ENCODE measurements around the gene FBXL17.

Gene FBXL17

GRCh38 chr5:107997338-107997980 is 384.4 kb downstream of the FBXL17 start:
- H3K4me3 ChIP-seq (ENCODE audit: low read length), result no peak overlapping the region
- no peak for TF ChIP-seq CTCF (conservative IDR thresholded peaks at IDR 0.05; ENCODE audit: low read depth, low read length)
- no peak for DNase-seq (ENCODE audit: low read depth)

- no peak for TF ChIP-seq CTCF (conservative IDR thresholded peaks at IDR 0.05; ENCODE audit: low read depth, low read length)
- H3K4me3 ChIP-seq (ENCODE audit: low read length), result no peak overlapping the region
Measured at GRCh38 chr5:107993341-107993740, 388.6 kb downstream of the FBXL17 start.

DNA sequence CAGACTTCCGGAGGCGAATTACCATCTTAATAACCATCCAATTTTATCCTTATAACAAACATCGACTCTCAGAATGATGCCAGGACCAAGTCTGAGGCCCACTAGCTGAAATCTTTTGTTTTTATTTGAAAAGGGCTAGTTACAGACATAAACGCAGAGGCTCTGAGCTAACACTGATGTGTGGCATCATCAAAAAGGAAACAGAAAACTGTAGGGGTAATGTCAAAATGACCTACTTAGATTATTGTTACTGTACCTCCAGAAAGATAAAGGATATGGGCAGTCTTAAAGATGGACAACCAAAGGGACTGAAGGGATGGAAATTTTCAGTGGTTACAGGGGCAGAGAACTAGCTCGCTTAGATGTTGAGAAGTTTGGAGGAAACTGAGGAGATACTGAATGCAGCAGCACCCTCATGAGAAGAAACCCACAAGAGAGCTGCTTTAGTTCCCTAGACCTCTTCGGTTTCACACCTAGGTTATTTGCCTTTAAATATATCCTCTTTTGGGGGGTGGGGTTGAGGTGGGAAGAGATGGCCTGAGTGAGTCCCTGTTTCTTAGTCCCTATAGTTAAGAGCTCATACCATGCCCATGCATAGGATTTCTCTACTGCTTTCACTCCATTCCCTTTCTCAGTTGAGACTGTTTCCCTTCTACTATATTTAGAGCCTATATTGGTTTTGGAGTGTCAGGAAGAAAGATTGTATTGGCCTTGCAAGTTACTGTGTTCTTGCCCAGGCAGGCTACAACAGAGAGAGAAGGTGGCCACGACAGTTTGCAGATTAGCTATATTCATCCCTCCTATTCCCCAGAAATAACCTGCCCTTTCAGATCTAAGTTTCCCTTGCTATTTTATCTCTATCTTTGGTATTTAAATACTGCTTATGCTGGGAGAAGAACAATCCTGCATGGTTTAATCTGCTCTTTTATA is 390.8 kb downstream of the FBXL17 start:
- TF ChIP-seq CTCF (conservative IDR thresholded peaks at IDR 0.05; ENCODE audit: low read depth, low read length), result no peak
- H3K4me3 ChIP-seq (ENCODE audit: low read length), result no peak overlapping the region
- no peak for DNase-seq (ENCODE audit: low read depth)

More at GRCh38 chr5:107993341-107993740, 388.6 kb downstream of the FBXL17 start:
- no peak for DNase-seq (ENCODE audit: low read depth)

- DNase-seq (ENCODE audit: low read depth), result peak; percentile 54
- H3K4me3 ChIP-seq (ENCODE audit: low read length), result no peak overlapping the region
- TF ChIP-seq CTCF (conservative IDR thresholded peaks at IDR 0.05; ENCODE audit: low read depth, low read length), result no peak
Measured at GRCh38 chr5:107985144-107985543, 396.8 kb downstream of the FBXL17 start.

DNA sequence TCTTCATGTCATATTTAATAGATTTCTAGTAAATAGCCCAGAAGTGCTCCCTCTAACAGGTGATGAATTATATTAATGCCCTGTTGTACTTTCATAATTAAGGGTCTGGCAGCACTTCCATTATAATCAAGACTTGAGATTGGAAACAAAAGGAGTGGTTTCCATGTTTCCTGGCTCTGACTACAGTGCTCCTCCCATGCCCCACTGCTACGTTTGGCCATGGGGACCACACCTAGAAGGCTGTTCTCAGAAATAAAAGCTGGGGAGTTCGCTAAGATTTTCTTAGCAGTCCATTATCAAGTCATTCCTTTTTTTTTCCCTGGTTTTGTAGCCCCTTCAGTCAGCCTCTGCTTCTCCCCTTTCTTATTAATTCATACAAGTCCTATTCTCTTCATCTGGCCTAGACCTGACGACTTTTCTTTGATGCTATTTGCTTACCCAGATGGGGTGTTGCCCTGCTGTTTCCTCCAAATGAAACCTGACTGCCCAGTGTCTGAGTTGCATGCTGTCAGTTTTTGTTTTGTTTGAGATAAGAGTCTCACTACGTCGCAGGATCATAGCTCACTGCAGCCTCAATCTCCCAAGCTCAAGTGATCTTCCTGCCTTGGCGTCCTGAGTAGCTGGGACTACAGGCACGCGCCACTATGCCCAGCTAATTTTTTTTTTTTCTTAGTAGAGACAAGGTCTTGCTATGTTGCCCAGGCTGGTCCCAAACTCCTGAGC is 399.0 kb downstream of the FBXL17 start:
- DNase-seq (ENCODE audit: low read depth), result no peak
- no peak for TF ChIP-seq CTCF (conservative IDR thresholded peaks at IDR 0.05; ENCODE audit: low read depth, low read length)
- no peak overlapping the region for H3K4me3 ChIP-seq (ENCODE audit: low read length)

GRCh38 chr5:107980923-107981692 is 400.8 kb downstream of the FBXL17 start:
- H3K4me3 ChIP-seq (ENCODE audit: low read length), result no peak overlapping the region
- no peak for TF ChIP-seq CTCF (conservative IDR thresholded peaks at IDR 0.05; ENCODE audit: low read depth, low read length)

More at GRCh38 chr5:107980923-107981692, 400.8 kb downstream of the FBXL17 start:
- DNase-seq (ENCODE audit: low read depth), result no peak

Data from retinal pigment epithelial cell (primary cell).